HG02798 (cell line): ENCODE results near the gene GAL3ST2.

ENCODE experiments used
- ATAC-seq: cut with Tn5 transposase; IDR thresholded peaks from one replicate; pipeline ENCODE4 v1.9.1; 2021; ENCODE audit warnings: mild to moderate bottlenecking; ENCODE audit not compliant: unreplicated experiment, poor library complexity

Gene GAL3ST2

GRCh38 chr2:241836292-241836691 lies 59.7 kb downstream of the GAL3ST2 start:
- no peak for ATAC-seq

GRCh38 chr2:241837197-241837965 lies 60.8 kb downstream of the GAL3ST2 start:
- ATAC-seq: no peak

- no peak for ATAC-seq
Measured at GRCh38 chr2:241841181-241842066, 64.8 kb downstream of the GAL3ST2 start.

GRCh38 chr2:241842067-241842415 lies 65.4 kb downstream of the GAL3ST2 start:
- ATAC-seq: no peak

GRCh38 chr2:241842620-241843211 lies 66.1 kb downstream of the GAL3ST2 start:
- ATAC-seq: peak; percentile 48

GRCh38 chr2:241843321-241844065 lies 66.9 kb downstream of the GAL3ST2 start:
- no peak for ATAC-seq

GRCh38 chr2:241844066-241844728 lies 67.6 kb downstream of the GAL3ST2 start:
- ATAC-seq: peak; percentile 76

- no peak for ATAC-seq
Measured at GRCh38 chr2:241844831-241845578, 68.4 kb downstream of the GAL3ST2 start.

GRCh38 chr2:241846406-241846805 lies 69.8 kb downstream of the GAL3ST2 start:
- no peak for ATAC-seq

GRCh38 chr2:241848761-241849615 lies 72.4 kb downstream of the GAL3ST2 start:
- no peak for ATAC-seq

- ATAC-seq: no peak
Measured at GRCh38 chr2:241849616-241850543, 73.3 kb downstream of the GAL3ST2 start.

GRCh38 chr2:241850544-241851324 lies 74.1 kb downstream of the GAL3ST2 start:
- no peak for ATAC-seq

- no peak for ATAC-seq
Measured at GRCh38 chr2:241851325-241852115, 74.9 kb downstream of the GAL3ST2 start.

GRCh38 chr2:241852116-241852980 lies 75.7 kb downstream of the GAL3ST2 start:
- ATAC-seq: no peak
